Fibroblast of mammary gland (primary cell): ENCODE data around the gene TEX29.

Experiments
- DNase-seq: peaks from one replicate; pipeline ENCODE4 v3.0.0-alpha.2; 2010; ENCODE audit warnings: low read depth
- H3K4me3 ChIP-seq: 2 replicates; pipeline ENCODE4 v1.5.1; 2011; ENCODE audit warnings: low read depth, mild to moderate bottlenecking, low read length, moderate library complexity; ENCODE audit not compliant: control insufficient read depth
- TF ChIP-seq, protein P1 (sequence below): conservative IDR thresholded peaks from 2 replicates; pipeline ENCODE4 v1.5.1; 2011; ENCODE audit warnings: low read depth, low read length, inconsistent platforms; ENCODE audit not compliant: control insufficient read depth, insufficient read depth

The TEX29 gene

DNA sequence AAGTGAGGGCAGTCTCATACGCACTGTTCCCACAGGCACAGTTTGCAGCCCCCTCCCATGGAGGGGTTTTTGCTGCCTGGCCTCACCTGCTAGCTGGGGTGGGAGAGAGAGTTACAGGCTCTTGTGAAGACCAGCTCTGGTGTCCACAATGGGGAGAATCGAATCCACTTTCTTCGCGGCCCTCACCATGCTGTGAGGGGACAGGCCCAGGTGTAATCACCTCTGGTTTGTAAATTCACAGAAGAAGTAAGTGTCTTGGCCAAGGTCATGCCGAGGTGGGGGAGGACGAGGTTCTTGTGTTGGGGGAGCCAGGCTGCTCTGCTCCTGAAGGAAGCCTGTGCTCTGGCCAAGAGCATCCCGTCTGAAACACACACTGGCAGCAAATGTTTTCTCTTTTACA lies 39.5 kb downstream of the TEX29 start:
- TF ChIP-seq, protein P1, sequence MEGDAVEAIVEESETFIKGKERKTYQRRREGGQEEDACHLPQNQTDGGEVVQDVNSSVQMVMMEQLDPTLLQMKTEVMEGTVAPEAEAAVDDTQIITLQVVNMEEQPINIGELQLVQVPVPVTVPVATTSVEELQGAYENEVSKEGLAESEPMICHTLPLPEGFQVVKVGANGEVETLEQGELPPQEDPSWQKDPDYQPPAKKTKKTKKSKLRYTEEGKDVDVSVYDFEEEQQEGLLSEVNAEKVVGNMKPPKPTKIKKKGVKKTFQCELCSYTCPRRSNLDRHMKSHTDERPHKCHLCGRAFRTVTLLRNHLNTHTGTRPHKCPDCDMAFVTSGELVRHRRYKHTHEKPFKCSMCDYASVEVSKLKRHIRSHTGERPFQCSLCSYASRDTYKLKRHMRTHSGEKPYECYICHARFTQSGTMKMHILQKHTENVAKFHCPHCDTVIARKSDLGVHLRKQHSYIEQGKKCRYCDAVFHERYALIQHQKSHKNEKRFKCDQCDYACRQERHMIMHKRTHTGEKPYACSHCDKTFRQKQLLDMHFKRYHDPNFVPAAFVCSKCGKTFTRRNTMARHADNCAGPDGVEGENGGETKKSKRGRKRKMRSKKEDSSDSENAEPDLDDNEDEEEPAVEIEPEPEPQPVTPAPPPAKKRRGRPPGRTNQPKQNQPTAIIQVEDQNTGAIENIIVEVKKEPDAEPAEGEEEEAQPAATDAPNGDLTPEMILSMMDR, result no peak
- DNase-seq, result no peak
- no peak overlapping the region for H3K4me3 ChIP-seq

DNA sequence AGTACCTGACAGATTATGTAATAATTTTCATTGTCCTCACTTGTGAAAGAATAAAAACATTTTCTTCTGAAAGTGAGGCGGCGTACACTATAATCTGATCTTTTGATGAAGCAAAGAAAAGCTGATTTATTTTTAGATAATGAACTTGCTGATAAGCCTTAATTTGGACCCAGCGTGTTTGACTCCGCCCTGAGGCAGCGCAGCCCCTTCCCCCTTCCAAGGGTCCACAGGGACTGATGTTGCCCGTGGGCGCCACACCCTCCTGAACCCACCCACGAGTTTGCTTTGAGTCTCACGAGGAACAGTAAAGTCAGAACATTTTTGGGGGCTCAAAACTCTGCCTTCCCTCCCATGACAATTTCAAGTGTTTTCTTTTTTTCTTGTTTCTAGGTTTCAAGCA lies 40.0 kb downstream of the TEX29 start:
- TF ChIP-seq, protein P1, result no peak
- DNase-seq, result no peak
- no peak overlapping the region for H3K4me3 ChIP-seq

DNA sequence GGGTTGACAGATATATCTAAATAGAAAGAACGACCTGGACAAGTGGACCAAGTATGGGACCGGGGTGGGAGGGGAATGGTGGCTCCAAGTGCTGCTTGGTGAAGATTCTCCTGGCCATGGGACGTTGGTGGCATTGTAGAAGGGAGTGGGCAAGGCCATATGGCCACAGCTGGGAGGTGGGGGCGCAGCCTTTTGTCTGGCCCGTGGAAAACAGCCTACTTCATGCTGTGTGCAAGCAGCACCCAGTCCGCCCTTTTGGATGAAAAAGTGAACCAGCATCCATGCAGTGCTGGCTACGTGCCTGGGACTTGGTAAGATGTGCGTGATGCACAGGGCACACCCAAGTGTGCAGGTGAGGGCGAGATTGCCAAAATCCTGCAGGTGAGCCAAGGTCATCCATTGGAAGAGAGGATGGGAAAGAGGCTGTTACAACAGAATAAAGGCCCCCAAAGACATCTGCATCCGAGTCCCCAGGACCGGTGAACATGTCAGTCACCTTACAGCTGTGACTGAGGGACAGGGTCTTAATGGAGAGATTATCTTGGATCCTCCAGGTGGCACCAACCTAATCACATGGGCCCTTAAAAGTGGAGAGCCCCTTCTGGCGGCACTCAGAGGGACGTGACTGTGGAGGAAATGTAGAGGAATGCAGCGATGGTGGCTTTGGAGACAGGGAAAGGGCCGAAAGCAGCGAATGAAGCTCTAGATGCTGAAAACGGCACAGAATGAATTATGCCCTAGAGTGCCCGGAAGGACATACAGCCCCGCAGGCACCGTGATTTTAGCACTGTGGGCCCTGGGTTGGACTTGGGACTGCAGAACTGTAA lies 40.8 kb downstream of the TEX29 start:
- TF ChIP-seq, protein P1, result no peak
- DNase-seq, result no peak
- H3K4me3 ChIP-seq, result no peak overlapping the region

DNA sequence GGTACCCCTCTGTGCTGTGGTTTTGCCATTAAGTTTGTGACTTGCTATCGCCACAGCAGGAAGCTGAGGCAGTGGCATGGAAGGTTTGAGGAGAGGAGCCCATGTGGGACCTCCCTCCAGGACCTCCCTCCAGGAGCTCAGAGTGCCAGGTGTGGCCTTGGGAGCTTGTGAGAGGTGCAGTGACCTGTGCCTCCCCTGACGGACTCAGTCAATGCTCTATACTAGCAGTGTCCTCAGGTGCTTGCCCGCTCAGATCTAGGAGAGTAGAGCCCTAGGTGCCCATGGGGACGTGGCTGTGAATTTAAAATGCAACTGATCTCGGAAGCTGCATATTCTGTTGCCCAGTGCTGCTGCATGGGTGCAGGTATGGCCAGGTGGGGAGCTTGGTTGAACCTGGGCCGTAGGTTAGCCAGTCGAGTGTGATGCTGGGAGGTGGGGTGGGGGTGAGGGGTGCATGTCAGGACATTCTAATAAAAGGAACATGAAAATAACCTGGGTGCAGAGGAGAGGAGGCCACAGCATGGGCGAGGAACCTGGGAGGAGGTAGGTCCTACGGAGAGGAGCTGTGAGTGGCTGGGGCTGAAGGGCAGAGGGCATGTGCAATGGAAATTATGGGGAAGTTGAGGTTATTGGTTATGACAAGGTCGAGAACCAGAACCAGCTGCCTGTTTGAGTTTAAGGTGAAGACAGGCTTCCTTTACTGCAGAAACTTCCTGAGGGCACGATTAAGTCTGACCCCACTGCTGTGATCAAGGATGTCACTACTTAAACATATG lies 41.6 kb downstream of the TEX29 start:
- TF ChIP-seq, protein P1, result no peak
- no peak for DNase-seq

DNA sequence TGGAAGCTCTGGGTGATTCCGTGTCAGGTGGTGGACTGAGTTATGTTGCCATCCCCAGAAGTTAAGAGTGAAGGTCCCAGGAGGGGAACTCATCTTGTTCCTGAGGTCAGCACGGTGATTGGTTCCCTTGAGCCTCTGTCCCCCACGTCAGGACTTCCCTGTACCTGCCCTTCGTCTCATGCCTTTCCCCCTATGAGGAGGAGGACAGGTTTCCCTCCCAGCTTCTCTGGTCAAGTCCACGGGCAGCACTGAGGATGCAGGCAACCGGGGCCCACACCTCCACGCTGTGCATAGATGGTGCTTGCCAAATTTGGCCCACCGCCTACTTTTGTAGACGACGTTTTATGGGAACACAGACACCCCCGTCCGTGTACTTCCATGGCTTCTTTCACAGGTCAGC lies 42.7 kb downstream of the TEX29 start:
- no peak overlapping the region for H3K4me3 ChIP-seq
- DNase-seq, result no peak
- TF ChIP-seq, protein P1, result no peak

More for the DNA sequence above, 41.6 kb downstream of the TEX29 start:
- H3K4me3 ChIP-seq, result no peak overlapping the region

DNA sequence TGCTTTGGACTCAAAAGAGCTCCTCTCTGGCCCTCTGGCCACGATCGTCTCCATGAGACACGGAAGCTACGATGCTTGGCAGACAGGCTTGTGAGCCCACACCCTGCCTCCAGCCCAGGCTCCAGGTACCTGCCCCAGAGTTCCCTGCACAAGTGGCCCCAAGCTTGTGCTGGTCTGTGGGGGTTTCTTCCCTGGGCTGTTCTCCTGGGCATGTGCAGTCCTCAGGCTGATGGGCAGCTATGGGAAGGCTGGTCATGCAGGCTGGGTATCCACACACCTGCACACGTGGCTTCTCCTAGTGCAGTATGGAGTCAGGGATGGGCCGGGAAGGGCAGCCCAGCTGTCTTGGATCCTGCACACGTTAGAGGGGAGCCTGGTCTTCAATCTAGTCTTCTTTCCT lies 43.1 kb downstream of the TEX29 start:
- no peak for DNase-seq
- H3K4me3 ChIP-seq, result no peak overlapping the region
- TF ChIP-seq, protein P1, result no peak
